ENCODE measurements around the gene GOLGA6B.
"Not testable (repeated sequence)": the region's sequence is repeated elsewhere in the genome, so short reads cannot be mapped to it uniquely, and the experiment has no call there.

The GOLGA6B gene

GRCh38 chr15:72669803-72670202, 15.3 kb downstream of the GOLGA6B start:
- not testable (repeated sequence) for DNase-seq

DNA sequence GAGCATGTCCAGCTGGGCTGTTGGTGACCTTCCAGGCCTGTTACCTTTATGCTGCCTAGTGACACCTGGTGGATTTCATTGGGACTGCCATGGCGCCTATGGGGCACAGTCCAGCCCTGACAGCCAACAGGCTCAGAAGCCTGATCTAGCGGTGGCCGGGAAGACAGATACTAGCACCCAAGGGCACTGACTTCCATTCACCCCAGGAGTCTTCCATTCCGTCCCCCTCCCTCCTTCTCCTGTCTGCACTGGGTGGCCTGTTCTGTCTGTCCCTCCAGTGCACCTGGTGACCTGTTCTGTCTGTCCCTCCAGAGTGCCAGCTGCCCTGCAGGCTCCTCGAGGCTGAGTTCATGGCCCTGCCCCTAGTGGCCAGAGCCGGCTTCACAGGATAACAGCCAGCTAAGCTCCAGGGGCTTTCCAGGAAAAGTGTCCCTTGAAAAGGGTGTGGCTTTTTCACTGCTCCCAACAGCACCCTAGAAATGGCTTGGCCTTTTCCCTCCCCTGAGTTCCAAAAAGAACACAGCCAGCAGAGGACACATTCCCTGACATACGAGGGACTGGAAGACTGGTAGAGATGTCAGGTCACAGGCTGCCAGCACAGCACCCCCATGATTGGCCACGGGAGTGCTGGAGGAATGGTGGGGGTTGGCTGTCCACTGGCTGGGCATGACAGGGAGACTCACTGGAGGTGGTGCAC, 16.3 kb downstream of the GOLGA6B start:
- DNase-seq, result peak; percentile 86

GRCh38 chr15:72671525-72671924, 17.0 kb downstream of the GOLGA6B start:
- no peak for DNase-seq

DNA sequence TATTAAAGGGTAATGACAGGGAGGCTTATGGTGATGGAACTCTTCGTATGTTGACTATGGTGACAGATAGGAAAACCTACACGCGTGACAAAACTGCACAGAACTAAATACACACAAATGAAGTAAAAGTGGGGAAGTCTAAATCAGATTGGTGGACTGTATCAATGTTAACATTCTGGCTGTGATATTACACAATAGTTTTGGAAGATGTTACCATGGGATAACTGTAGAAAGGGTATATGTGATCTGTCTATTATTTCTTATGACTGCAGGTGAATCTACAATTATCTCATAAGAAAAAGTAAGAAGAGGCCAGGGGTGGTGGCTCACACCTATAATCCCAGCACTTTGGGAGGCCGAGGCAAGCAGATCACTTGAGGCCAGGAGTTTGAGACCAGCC, 22.3 kb downstream of the GOLGA6B start:
- DNase-seq, result no peak

- DNase-seq, result peak; percentile 41
Observed at GRCh38 chr15:72680931-72681330, 26.4 kb downstream of the GOLGA6B start.

- DNase-seq, result no peak
Observed at GRCh38 chr15:72682772-72683171, 28.3 kb downstream of the GOLGA6B start.

- peak; percentile 22 for DNase-seq
Observed at GRCh38 chr15:72685301-72685924, 30.9 kb downstream of the GOLGA6B start.

- peak; percentile 98 for DNase-seq
Observed at GRCh38 chr15:72685925-72686794, 31.7 kb downstream of the GOLGA6B start, which contains the start of the genes BBS4 and HIGD2B. BBS4 (plus strand) TSS chr15:72686207; CDS start chr15:72686228, 21 bp downstream. HIGD2B (minus strand) TSS chr15:72686182; CDS start chr15:72676374, 9,808 bp downstream.

GRCh38 chr15:72688697-72689096, 34.2 kb downstream of the GOLGA6B start:
- no peak for DNase-seq

- no peak for DNase-seq
Observed at GRCh38 chr15:72690938-72691337, 36.4 kb downstream of the GOLGA6B start.

- no peak for DNase-seq
Observed at GRCh38 chr15:72698938-72699337, 44.4 kb downstream of the GOLGA6B start.

DNA sequence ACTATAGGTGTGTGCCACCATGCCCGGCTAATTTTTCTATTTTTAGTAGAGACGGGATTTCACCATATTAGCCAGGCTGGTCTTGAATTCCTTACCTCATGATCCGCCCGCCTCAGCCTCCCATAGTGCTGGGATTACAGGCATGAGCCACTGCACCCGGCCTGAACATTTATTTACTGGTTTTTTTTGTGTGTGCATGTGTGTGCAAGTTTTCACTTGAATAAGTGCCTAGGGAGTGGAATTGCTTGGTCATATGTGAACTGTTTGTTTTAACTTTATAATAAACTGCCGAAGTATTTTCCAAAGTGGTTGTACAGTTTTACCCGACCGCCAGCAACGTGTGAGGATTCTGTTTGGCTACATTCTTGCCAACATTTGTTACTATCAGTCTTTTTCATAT, 45.6 kb downstream of the GOLGA6B start:
- DNase-seq, result no peak

DNA sequence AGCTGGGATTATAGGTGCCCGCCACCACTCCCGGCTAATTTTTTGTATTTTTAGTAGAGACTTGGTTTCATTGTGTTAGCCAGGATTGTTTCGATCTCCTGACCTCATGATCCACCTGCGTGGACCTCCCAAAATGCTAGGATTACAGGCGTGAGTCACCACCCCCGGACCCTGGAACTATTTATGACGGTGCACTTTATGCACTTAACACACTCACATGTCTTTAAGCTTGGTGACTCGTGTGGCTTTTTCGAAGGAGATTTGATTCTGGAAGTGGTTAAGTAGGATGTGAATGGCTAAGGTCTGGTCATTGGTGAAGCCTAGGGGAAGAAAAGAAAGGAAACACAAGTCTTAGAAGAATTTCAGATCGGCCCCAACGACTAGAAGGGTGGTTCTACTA, 51.8 kb downstream of the GOLGA6B start:
- DNase-seq, result no peak

- DNase-seq, result not testable (repeated sequence)
Observed at GRCh38 chr15:72708551-72709303, 54.2 kb downstream of the GOLGA6B start.

Data from RPMI8226 (cell line).